ENCODE measurements around the gene SNX10. TPM values are rescaled to one million over a fixed set of nuclear protein-coding genes. Genes with fewer than 3 reads are reported as not detected.

The SNX10 gene
- total RNA-seq, 3 donors from 2014 or later (not counting 1 experiment from before 2014, with no cell fraction given): 17.2 to 26.8 (median 21.3) TPM

DNA sequence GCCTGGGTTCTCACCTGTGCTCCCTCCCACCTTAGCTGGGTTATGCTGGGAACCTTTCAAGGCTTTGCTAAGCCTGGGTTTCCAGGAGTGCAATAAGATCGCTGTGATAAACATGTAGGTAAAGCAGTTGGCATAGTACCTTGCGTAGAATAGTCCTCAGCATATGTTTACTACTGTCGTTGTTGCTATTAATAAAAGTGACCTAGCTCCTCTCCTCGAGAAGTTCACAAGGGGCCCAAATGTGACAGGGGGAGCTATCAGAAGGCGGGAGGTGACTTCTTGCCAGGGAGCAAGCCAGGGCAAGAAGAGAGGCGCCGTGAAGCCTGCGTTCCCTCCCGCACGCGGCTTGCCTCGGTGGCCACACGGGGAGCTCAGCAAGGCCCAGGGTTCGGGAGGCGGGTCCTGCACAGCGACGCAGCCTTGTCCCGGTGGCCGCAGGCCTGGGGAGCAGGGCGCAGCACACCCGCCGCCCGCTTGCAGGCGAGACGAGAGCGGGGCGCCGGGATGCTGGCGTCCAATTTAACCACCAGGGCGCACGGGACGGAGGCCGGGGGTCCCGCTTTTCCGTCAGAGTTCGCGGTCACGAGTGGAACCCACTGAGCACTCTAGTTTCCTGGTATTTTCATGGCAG lies 106.2 kb downstream of the SNX10 start:
- H3K27ac ChIP-seq (ENCODE audit: low read length): peak overlapping the region; percentile 53

DNA sequence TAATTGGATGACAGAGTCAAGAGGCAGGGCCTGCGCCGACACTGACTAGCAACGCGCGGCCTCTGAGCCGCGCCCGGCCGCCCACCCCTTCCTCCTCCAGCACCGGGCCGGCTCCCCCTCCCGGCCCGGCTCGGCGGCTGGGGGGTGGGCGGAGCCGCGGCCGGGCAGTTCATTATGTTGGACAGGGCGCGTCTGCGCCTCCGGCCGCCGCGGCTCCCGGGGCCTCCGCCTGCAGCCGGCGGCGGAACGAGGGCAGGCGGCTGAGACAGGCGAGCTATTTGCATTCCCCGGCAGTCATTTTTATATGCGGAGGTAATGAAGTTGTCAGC lies 106.7 kb downstream of the SNX10 start:
- H3K4me1 Mint-ChIP-seq: peaks cover 18 to 19% of the 10 kb centered on the region in 2 donors
- Histone ChIP-seq H3K9me3 (ENCODE audit: control insufficient read depth, insufficient read depth, low read length) (no peaks in the 10 kb centered on the region), H3K27ac (ENCODE audit: low read length) (peak overlapping the region; percentile 53), H3K4me3 (ENCODE audit: low read length) (peak overlapping the region; percentile 45), H3K27me3 (ENCODE audit: control insufficient read depth, insufficient read depth, low read length) (peaks cover 4% of the 10 kb centered on the region), H3K4me1 (ENCODE audit: control insufficient read depth, insufficient read depth, low read length) (peaks cover 17% of the 10 kb centered on the region), H3K36me3 (ENCODE audit: control insufficient read depth, insufficient read depth, low read length) (no peaks in the 10 kb centered on the region)
- peak overlapping the region in 1 of 2 donors; percentile 73 for H3K27ac Mint-ChIP-seq
- H3K9me3 Mint-ChIP-seq: no peaks in the 10 kb centered on the region
- ATAC-seq: peak; percentile 57 to 70 (median 68)
- intact Hi-C loops (cut with micrococcal nuclease): no loop called here
- peak overlapping the region; percentile 96 for H3K4me3 Mint-ChIP-seq
- H3K27me3 Mint-ChIP-seq (ENCODE audit: low read depth in 2 of 2): peaks cover 26 to 36% of the 10 kb centered on the region in 2 donors
- under 1% methylated on average over 36 of the region's 36 CpGs for WGBS (ENCODE audit: insufficient coverage)
- TF ChIP-seq, protein P1, sequence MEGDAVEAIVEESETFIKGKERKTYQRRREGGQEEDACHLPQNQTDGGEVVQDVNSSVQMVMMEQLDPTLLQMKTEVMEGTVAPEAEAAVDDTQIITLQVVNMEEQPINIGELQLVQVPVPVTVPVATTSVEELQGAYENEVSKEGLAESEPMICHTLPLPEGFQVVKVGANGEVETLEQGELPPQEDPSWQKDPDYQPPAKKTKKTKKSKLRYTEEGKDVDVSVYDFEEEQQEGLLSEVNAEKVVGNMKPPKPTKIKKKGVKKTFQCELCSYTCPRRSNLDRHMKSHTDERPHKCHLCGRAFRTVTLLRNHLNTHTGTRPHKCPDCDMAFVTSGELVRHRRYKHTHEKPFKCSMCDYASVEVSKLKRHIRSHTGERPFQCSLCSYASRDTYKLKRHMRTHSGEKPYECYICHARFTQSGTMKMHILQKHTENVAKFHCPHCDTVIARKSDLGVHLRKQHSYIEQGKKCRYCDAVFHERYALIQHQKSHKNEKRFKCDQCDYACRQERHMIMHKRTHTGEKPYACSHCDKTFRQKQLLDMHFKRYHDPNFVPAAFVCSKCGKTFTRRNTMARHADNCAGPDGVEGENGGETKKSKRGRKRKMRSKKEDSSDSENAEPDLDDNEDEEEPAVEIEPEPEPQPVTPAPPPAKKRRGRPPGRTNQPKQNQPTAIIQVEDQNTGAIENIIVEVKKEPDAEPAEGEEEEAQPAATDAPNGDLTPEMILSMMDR (IDR thresholded peaks at IDR 0.05): no peak
- H3K36me3 Mint-ChIP-seq: no peaks in the 10 kb centered on the region
- DNase-seq: peak in 1 of 2 donors; percentile 24

More for the DNA sequence above, 106.2 kb downstream of the SNX10 start:
- Histone ChIP-seq H3K36me3 (ENCODE audit: control insufficient read depth, insufficient read depth, low read length) (no peaks in the 10 kb centered on the region), H3K4me3 (ENCODE audit: low read length) (peak overlapping the region; percentile 39), H3K9me3 (ENCODE audit: control insufficient read depth, insufficient read depth, low read length) (no peaks in the 10 kb centered on the region), H3K27me3 (ENCODE audit: control insufficient read depth, insufficient read depth, low read length) (peaks cover 4% of the 10 kb centered on the region), H3K4me1 (ENCODE audit: control insufficient read depth, insufficient read depth, low read length) (peaks cover 17% of the 10 kb centered on the region)
- TF ChIP-seq, protein P1 (IDR thresholded peaks at IDR 0.05): no peak
- peak in 1 of 2 donors; percentile 13 for DNase-seq
- peak; percentile 15 to 53 (median 41) for ATAC-seq
- WGBS (ENCODE audit: insufficient coverage): 5% methylated on average over 38 of the region's 38 CpGs
- Mint-ChIP-seq H3K4me3 (peak overlapping the region; percentile 87), H3K36me3 (no peaks in the 10 kb centered on the region), H3K27me3 (ENCODE audit: low read depth in 2 of 2) (peaks cover 26 to 36% of the 10 kb centered on the region in 2 donors), H3K4me1 (peaks cover 18 to 19% of the 10 kb centered on the region in 2 donors), H3K9me3 (no peaks in the 10 kb centered on the region), H3K27ac (peak overlapping the region in 1 of 2 donors; percentile 63)
- intact Hi-C loops (cut with micrococcal nuclease): no loop called here

DNA sequence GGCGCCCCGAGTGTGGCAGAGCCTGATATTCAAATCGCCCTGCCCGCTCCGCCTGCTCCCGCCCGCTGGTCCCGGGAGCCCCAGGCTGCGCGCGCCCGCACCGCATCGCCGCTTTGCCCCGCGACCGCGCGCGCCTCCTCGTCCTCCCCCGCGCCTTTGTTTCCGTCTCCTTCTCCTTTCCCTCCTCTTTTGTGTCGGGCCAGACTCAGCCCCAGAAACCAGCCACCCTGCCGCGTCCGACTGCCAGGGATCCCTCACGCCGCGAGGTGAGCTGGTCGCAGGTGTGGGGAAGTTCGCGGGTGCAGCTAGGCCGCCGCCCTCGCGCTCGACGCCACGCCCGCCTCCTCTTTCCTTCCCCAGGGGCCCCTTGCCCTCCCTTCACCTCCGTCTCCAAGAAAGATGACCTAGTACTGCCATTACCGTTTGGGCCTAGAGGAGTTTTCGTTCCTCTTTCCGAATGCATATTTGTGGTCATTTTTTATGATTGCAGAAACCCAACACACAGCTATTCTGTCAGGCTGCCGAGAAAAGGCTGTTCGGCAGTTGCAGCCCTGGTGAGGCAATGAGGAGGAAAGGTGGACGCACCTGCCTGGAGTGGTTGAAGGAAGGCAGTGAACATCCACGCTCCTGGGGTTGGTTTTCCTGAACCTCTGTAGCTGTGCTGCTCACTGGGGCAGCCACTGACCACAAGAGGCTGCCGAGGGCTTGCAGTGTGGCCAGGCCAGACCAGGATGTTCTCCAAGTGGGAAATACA lies 107.3 kb downstream of the SNX10 start:
- no peaks in the 10 kb centered on the region for H3K36me3 Mint-ChIP-seq
- ATAC-seq: peak; percentile 50 to 62 (median 58)
- Histone ChIP-seq H3K4me3 (ENCODE audit: low read length) (peak overlapping the region; percentile 45), H3K4me1 (ENCODE audit: control insufficient read depth, insufficient read depth, low read length) (peaks cover 17% of the 10 kb centered on the region), H3K27ac (ENCODE audit: low read length) (peak overlapping the region; percentile 51), H3K27me3 (ENCODE audit: control insufficient read depth, insufficient read depth, low read length) (peaks cover 4% of the 10 kb centered on the region), H3K36me3 (ENCODE audit: control insufficient read depth, insufficient read depth, low read length) (no peaks in the 10 kb centered on the region), H3K9me3 (ENCODE audit: control insufficient read depth, insufficient read depth, low read length) (no peaks in the 10 kb centered on the region)
- DNase-seq: no peak
- no peaks in the 10 kb centered on the region for H3K9me3 Mint-ChIP-seq
- peak overlapping the region; percentile 96 for H3K4me3 Mint-ChIP-seq
- H3K27ac Mint-ChIP-seq: peak overlapping the region in 1 of 2 donors; percentile 73
- H3K4me1 Mint-ChIP-seq: peaks cover 18 to 19% of the 10 kb centered on the region in 2 donors
- TF ChIP-seq, protein P1 (IDR thresholded peaks at IDR 0.05): no peak
- under 1% methylated on average over 52 of the region's 52 CpGs for WGBS (ENCODE audit: insufficient coverage)
- intact Hi-C loops (cut with micrococcal nuclease): no loop called here
- H3K27me3 Mint-ChIP-seq (ENCODE audit: low read depth in 2 of 2): peaks cover 25 to 33% of the 10 kb centered on the region in 2 donors
